Pancreas (tissue), 10 donors: ENCODE results near the gene CASKIN2. TPM values are rescaled to one million over a fixed set of nuclear protein-coding genes. Genes with fewer than 3 reads are reported as not detected.

Source experiments
- ATAC-seq, 4 donors: fragments of 200-7000 bp; cut with Tn5 transposase; one replicate each; pipeline versions ENCODE4 v1.8.0 to v1.9.1; 2020; ENCODE audit warnings: mild to moderate bottlenecking in 4 of 4, moderate library complexity in 4 of 4
- DNase-seq, 6 donors: peaks; one replicate each; pipeline ENCODE4 v3.0.0-alpha.2; 2020
- FAIRE-seq: peaks from 2 replicates; lab custom pipeline; 2012; peaks lifted over from hg19 to GRCh38; lab: Jason Lieb, UNC
- H3K27ac ChIP-seq, 4 donors: fragments of 200-600 bp; sonication (generic); 1 replicate in 3 of 4; 2 replicates in 1 of 4; pipeline versions ENCODE4 v1.5.0 to v1.8.0; 2020
- H3K27me3 ChIP-seq, 4 donors: fragments of 200-600 bp; one replicate each; pipeline ENCODE4 v1.8.0; 2021
- H3K36me3 ChIP-seq, 3 donors: fragments of 200-600 bp; sonication (generic) in 1 of 3; one replicate each; pipeline versions ENCODE4 v1.5.0 to v1.8.0; 2020 to 2021
- H3K4me1 ChIP-seq, 3 donors: fragments of 200-600 bp; one replicate each; pipeline ENCODE4 v1.8.0; 2021
- H3K4me3 ChIP-seq, 4 donors: fragments of 200-600 bp; sonication (generic) in 2 of 4; one replicate each; pipeline versions ENCODE4 v1.5.0 to v1.8.0; 2020 to 2021
- H3K9me3 ChIP-seq, 4 donors: fragments of 200-600 bp; one replicate each; pipeline ENCODE4 v1.8.0; 2021
- WGBS, 2 donors: extraction: QIAGEN DNeasy Blood & Tissue Kit; methylation state at CpG; one replicate each; pipeline ENCODE4 v1.1.7; 2013; 5-methylcytosine and 5-hydroxymethylcytosine counted together
- intact Hi-C, 3 donors: fragments of 100-400 bp; cut with DNase I; formaldehyde crosslinking; loops; one replicate each; pipeline versions ENCODE4 v1.11.1 to v1.14.2; 2022
- polyA plus RNA-seq, 2 donors: library from polyadenylated mRNA; stranded (reverse); fragments of 200-250 nt; gene quantifications; one replicate each; pipeline ENCODE4 v1.2.3, GENCODE V29; 2013
- total RNA-seq, 6 donors: library from RNA; stranded (reverse); fragmentation: NEBNext Ultra II Directional in 4 of 6; extraction: Animal tissue kit (Norgen Biotek cat#: 25700) in 4 of 6; gene quantifications; one replicate each; pipeline versions ENCODE4 v1.2.1 to v1.2.4, GENCODE V29; 2021 to 2023
- TF ChIP-seq, protein P1 (sequence below), 4 donors: fragments of 200-600 bp; sonication (generic) in 3 of 4; IDR thresholded peaks; one replicate each; pipeline versions ENCODE4 v1.5.0 to v1.8.0; 2021; ENCODE audit warnings: antibody characterized with exemption in 4 of 4
- donor health status: healthy with polysubstance abuse.
- donor health status: DM: no; HTN: no; CAD: no; lungs with moderate emphysema.
- donor health status: DM: no; HTN: no; CAD: no.
- donor health status: control.
- donor health status: control.
- donor health status: Bipolar disorder and iron deficiency.
- donor health status: DM: yes; HTN: yes; CAD: no.
- donor health status: DM: no; HTN: no; CAD: no.
- donor health status: DM: no; HTN: no; CAD: no.
- donor health status: DM: yes; HTN: yes; CAD: no.

Gene CASKIN2
- total and polyA plus RNA-seq, 8 donors = 12.1 to 20.7 (median 13.2) TPM

DNA sequence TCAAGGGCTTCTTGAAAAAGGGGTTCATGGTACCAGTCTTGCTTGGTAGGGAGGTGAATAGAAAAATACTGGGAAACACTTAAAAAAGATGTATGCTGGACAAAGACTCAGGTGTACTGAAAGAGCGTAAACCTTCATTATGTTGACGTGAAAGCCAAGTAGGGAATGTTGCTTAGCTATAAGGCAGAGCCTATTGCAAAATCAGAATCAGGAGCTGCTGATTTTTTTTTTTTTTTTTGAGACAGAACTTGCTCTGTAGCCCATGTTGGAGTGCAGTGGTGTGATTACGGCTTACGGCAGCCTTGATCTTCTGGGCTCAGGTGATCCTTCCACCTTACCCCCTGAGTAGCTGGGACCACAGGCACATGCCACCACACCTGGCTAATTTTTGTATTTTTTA is 55.0 kb downstream of the CASKIN2 start:
- DNase-seq (no peak), ATAC-seq (no peak), FAIRE-seq (no peak)
- Histone ChIP-seq H3K27ac (no peak overlapping the region), H3K4me1 (peaks cover 0 to 15% (median 4%) of the 10 kb centered on the region in 3 donors), H3K36me3 (no peaks in the 10 kb centered on the region), H3K27me3 (no peaks in the 10 kb centered on the region), H3K9me3 (no peaks in the 10 kb centered on the region), H3K4me3 (no peak overlapping the region)
- intact Hi-C loops = no loop called here
- TF ChIP-seq, protein P1, sequence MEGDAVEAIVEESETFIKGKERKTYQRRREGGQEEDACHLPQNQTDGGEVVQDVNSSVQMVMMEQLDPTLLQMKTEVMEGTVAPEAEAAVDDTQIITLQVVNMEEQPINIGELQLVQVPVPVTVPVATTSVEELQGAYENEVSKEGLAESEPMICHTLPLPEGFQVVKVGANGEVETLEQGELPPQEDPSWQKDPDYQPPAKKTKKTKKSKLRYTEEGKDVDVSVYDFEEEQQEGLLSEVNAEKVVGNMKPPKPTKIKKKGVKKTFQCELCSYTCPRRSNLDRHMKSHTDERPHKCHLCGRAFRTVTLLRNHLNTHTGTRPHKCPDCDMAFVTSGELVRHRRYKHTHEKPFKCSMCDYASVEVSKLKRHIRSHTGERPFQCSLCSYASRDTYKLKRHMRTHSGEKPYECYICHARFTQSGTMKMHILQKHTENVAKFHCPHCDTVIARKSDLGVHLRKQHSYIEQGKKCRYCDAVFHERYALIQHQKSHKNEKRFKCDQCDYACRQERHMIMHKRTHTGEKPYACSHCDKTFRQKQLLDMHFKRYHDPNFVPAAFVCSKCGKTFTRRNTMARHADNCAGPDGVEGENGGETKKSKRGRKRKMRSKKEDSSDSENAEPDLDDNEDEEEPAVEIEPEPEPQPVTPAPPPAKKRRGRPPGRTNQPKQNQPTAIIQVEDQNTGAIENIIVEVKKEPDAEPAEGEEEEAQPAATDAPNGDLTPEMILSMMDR (IDR thresholded peaks at IDR 0.05) = no peak
- 95% methylated on average over 4 of the region's 4 CpGs for WGBS, 2 donors

DNA sequence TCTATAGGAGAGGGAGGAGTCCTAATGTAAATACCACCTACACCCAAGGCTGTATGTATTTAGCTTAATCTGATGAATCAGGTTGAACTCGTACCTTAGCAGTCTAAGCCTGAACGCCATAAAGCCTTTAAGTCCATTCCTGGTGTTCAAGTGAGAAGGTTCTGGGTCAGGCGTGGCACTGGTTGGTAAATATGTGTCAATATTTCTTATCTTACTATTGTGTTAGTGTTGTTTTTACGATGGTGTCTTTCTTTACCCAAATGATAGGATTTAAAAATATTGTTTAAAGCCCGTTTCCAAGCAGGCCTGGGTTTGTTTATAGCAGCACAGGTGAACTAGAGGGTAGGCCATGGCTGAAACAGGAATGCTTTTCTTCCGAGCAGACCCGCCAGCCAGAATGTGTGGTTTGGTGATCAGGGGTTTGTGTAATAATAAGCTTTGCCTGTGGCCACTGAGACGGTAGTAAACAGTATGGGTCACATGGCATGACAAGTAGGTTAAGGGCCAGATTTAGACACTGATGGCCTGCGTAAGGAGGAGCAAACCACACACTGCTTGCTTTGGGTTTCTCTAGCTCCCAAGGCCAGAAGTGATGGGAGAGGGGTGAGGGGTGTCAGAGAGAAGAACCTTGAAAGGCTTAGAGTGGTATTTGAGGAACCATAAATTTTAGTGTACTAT is 55.6 kb downstream of the CASKIN2 start:
- TF ChIP-seq, protein P1 (IDR thresholded peaks at IDR 0.05) = no peak

DNA sequence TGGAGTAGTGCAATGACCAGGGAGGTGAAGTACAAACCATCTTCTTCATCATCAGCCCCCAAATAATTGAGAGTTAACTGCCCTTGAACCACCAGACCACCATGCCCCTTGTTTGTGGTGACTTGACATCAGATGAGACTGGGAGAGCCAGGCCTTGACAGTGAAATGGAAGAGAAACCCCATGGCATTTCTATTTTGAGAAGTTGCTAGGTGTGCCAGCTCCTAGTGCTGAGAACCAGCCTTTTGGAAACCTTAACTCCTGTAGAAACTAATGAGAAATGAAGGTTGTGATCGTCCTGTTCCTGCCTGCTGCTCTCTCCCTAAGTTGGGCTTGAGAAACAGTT is 56.1 kb downstream of the CASKIN2 start:
- Histone ChIP-seq H3K27me3 (no peaks in the 10 kb centered on the region), H3K9me3 (no peaks in the 10 kb centered on the region), H3K27ac (peak overlapping the region in 1 of 4 donors; percentile 7), H3K36me3 (no peaks in the 10 kb centered on the region), H3K4me1 (peaks cover 0 to 15% (median 4%) of the 10 kb centered on the region in 3 donors), H3K4me3 (no peak overlapping the region)
- intact Hi-C loops = no loop called here
- TF ChIP-seq, protein P1 (IDR thresholded peaks at IDR 0.05) = no peak
- ATAC-seq (no peak), FAIRE-seq (no peak), DNase-seq (no peak)
- 68 to 84% methylated on average over 1 of the region's 1 CpG for WGBS, 2 donors

More for the DNA sequence above, 55.6 kb downstream of the CASKIN2 start:
- no peak for FAIRE-seq
- no peak overlapping the region for H3K4me3 ChIP-seq
- WGBS, 2 donors = 72 to 76% methylated on average over 9 of the region's 9 CpGs
- no peaks in the 10 kb centered on the region for H3K9me3 ChIP-seq
- intact Hi-C loops = no loop called here
- ATAC-seq = peak in 1 of 4 donors; percentile 2
- H3K27ac ChIP-seq = peak overlapping the region in 1 of 4 donors; percentile 7
- no peaks in the 10 kb centered on the region for H3K36me3 ChIP-seq
- peaks cover 0 to 15% (median 4%) of the 10 kb centered on the region in 3 donors for H3K4me1 ChIP-seq
- no peaks in the 10 kb centered on the region for H3K27me3 ChIP-seq
- peak in 1 of 6 donors; percentile 23 for DNase-seq

DNA sequence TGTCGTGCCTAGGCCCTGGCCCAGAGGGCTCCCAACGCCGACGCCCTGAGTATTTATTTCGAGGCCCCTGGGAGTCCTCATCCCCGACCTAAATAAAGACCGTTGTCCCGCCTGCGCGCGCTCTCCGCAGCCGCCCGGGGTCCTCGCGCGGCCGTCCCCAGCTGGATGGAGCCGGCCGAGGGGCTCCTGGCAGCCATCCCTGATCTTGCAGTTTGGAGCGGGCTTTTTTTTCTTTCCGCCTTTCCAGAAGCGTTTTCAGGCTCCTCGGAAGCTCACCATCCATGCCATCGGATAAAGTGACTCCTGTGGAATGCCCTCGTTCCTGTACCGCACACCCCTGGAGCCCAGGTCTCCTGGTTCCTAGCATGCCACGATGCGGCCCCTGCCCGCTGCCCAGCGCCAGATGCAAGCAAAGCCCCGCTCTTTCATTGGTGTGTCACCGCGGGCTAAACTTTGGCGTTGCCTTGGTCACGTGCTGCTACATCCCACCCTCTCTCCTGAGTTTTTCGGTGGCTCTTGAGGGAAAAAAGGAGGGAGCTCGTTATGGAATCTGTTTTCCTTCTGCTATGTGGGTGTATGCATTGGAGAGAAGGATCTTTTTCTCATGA is 58.2 kb downstream of the CASKIN2 start:
- Histone ChIP-seq H3K27me3 (no peaks in the 10 kb centered on the region), H3K36me3 (no peaks in the 10 kb centered on the region), H3K27ac (peak overlapping the region; percentile 39 to 87 (median 77)), H3K9me3 (no peaks in the 10 kb centered on the region), H3K4me3 (peak overlapping the region; percentile 80 to 94 (median 82)), H3K4me1 (peaks cover 0 to 15% (median 4%) of the 10 kb centered on the region in 3 donors)
- intact Hi-C loops = no loop called here
- ATAC-seq = peak; percentile 32 to 43 (median 39)
- WGBS, 2 donors = 1% methylated on average over 38 of the region's 38 CpGs
- FAIRE-seq = no peak
- peak in 3 of 6 donors; percentile 13 to 65 (median 22) for DNase-seq
- TF ChIP-seq, protein P1 (IDR thresholded peaks at IDR 0.05) = no peak
